Activated T-cell treated with anti-CD3 and anti-CD28 coated beads for 24 hours (primary cell): ENCODE measurements around the gene PGBD4.

Source experiments
- DNase-seq: peaks from one replicate; pipeline ENCODE4 v3.0.0-alpha.2; 2020; ENCODE audit warnings: low read depth

PGBD4 gene

GRCh38 chr15:34101366-34102174 is at the start of gene PGBD4, which contains the start of gene EMC7:
PGBD4 (plus strand) TSS chr15:34102083; CDS start chr15:34102532, 449 bp downstream.
EMC7 (minus strand) TSS chr15:34101862; CDS start chr15:34101839, 23 bp downstream.
- peak; percentile 99 for DNase-seq

DNA sequence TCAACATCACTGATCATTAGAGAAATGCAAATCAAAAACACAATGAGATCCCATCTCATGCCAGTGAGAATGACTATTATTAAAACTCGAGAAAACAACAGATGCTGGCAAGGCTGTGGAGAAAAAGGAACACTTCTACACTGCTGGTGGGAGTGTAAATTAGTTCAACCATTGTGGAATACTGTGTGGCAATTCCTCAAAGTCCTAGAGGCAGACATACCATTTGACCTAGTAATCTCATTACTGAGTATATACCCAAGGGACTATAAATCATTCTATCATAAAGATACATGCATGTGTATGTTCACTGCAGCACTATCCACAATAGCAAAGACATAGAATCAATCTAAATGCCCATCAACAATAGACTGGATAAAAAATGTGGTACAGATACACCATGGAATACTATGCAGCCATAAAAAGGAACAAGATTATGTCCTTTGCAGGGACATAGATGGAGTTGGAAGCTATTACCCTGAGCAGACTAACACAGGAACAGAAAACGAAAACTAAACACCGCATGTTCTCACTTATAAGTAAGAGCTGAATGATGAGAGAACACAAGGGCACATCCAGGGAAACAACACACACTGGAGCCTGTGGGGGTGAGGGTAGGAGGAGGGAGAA is 47.7 kb upstream of the PGBD4 start:
- no peak for DNase-seq

- DNase-seq = no peak
These were observed 45.9 kb upstream of the PGBD4 start for GRCh38 chr15:34055868-34056595.

DNA sequence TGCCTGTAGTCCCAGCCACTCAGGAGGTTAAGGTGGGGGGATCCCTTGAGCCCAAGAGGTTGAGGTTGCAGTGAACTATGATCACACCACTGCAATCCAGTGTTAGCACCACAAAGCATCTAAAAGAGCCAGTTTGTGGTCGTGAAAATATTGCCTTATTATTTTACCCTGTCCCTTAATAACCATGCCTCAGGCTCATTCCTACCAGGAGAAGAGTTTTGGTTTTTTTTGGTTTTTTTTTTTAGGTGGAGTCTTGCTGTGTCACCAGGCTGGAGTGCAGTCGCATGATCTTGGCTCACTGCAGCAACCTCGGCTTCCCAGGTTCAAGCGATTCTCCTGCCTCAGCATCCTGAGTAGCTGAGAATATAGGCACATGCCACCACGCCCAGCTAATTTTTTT is 45.0 kb upstream of the PGBD4 start:
- DNase-seq = no peak

DNA sequence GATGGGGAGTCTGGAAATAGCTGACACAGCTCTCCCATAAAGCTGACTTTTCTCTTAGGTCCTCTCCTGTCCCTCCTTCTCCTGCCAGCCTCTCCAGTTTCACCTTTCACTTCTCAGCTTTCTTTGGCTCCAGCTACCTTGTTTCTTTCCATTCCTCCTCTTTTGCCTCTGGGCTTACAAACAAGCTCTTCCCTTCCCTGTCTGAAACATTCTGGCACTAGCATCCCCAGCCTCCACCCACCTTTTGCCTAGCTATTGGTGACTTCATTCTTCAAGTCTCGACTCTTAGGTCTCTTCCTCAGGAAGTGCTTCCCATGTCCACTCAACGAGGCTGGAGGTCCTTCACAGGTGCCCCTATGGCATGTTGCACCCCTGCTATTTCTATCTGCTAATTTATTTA is 42.4 kb upstream of the PGBD4 start:
- DNase-seq = no peak

- no peak for DNase-seq
These were observed 41.9 kb upstream of the PGBD4 start for GRCh38 chr15:34059946-34060345.

GRCh38 chr15:34064438-34064837 is 37.4 kb upstream of the PGBD4 start:
- DNase-seq = no peak

GRCh38 chr15:34065261-34065660 is 36.6 kb upstream of the PGBD4 start:
- DNase-seq = no peak

DNA sequence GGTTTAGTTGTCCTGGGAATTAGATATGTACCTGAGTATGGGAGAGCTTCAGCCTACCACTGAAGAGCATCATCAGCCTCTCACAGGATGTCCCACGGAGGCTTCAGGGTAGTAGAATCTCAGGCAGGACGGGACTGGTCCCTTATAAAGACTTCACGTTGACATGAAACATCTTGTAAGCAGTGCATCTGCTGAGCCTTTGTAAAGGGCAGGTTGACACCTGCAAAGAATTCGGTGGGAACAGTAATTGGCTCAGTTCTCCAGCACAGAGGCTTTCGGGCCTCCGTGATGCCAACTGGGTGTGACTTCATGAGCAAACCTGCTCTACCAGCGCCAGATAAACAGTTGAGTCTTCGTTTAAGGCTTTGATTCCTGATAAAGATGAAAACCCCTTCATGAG is 35.9 kb upstream of the PGBD4 start:
- DNase-seq = no peak

- DNase-seq = no peak
These were observed 31.9 kb upstream of the PGBD4 start for GRCh38 chr15:34070003-34070402.

GRCh38 chr15:34076785-34077184 is 25.1 kb upstream of the PGBD4 start:
- DNase-seq = no peak

- no peak for DNase-seq
These were observed 23.0 kb upstream of the PGBD4 start for GRCh38 chr15:34078900-34079299.

GRCh38 chr15:34079904-34080303 is 22.0 kb upstream of the PGBD4 start:
- DNase-seq = no peak

GRCh38 chr15:34084086-34084485 is 17.8 kb upstream of the PGBD4 start:
- DNase-seq = no peak

- no peak for DNase-seq
These were observed 16.1 kb upstream of the PGBD4 start for GRCh38 chr15:34085746-34086145.

- DNase-seq = no peak
These were observed 2.0 kb upstream of the PGBD4 start for GRCh38 chr15:34099914-34100313.

DNA sequence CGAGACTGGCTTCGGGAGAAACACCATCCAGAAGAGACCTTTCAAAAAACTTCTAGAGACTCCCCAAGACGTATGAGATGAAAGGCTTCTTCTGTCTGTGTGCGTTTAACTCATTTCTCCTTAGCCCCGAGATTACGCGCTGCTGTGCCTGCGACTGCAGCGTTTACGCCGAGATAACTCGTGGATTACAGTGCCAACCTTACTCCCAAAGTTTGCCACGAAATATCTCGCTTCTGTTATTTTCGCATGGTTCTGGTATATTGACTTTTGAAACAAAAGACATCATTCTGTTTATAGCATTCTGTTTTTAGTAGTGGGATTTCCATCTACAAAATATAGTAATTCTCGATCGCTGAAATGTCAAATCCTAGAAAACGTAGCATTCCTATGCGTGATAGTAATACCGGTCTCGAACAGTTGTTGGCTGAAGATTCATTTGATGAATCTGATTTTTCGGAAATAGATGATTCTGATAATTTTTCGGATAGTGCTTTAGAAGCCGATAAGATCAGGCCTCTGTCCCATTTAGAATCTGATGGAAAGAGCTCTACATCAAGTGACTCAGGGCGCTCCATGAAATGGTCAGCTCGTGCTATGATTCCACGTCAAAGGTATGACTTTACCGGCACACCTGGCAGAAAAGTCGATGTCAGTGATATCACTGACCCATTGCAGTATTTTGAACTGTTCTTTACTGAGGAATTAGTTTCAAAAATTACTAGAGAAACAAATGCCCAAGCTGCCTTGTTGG is 467 bp downstream of the PGBD4 start:
- no peak for DNase-seq

DNA sequence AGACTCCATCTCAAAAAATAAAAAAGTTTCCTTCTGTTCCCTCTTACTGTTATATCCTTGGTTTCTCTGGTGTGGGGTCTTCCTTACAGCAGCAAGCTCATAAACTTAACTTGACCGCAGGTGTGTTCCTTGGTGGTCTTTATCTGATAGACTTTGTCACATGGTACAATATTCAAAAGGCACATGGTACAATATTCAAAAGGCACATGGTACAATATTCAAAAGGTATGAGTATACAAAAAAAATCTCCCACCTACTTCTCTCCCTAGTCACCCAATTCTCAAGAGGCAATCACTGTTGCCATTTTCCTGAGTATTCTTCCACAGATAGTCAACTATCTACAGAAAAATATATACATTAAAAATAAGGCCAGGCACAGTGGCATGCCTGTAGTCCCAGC is 4.5 kb downstream of the PGBD4 start:
- DNase-seq = no peak

DNA sequence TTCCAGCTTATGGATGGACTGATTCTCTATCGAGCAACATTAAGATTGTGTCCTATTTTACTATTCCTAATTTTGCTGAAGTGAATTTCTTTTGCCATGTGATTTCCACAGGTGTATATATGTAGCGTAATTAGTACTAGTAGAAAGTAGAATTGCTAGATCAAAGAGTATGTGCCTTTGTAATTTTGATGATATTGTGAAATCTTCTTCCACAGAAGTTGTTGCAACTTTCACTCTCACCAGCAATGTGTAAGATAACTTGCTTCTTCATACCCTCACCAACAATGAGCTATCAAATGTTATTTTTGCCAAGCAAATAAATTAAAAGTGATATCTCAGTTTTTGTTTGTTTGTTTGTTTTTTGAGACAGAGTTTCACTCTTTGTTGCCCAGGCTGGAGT is 5.4 kb downstream of the PGBD4 start:
- DNase-seq = no peak

GRCh38 chr15:34109797-34110663 is 8.1 kb downstream of the PGBD4 start:
- no peak for DNase-seq

DNA sequence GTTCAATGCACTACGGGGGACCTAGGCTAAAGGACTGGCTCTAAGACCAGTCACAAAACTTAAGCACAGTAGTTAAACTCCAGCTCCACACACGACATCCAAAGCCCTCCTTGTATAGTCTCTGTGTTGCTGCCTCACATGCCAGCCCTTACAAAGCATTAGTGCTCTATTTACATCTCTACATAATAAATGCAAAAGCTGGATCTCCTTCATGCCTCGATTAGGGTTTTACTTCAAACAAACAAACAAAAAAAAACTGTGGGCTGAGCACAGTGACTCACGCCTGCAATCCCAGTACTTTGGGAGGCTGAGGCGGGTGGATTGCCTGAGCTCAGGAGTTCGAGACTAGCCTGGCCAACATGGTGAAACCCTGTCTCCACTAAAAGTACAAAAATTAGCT is 9.6 kb downstream of the PGBD4 start:
- no peak for DNase-seq
